Liver (tissue), 9 donors: ENCODE data around the gene KYAT1. TPM values are rescaled to one million over a fixed set of nuclear protein-coding genes. Genes with fewer than 3 reads are reported as not detected.

Experiments used
- DNase-seq: peaks from one replicate; pipeline ENCODE4 v3.0.0-alpha.2; 2017; ENCODE audit warnings: low spot score
- H3K27ac ChIP-seq, 2 donors: one replicate each; pipeline ENCODE4 v1.7.0; 2013; ENCODE audit warnings: inconsistent platforms in 2 of 2, low read length in 2 of 2, control low read depth in 1 of 2, low read depth in 1 of 2, mild to moderate bottlenecking in 1 of 2
- H3K27me3 ChIP-seq, 4 donors: one replicate each; pipeline versions ENCODE4 v1.6.1 to v1.7.0; 2013; ENCODE audit warnings: low read length in 3 of 4, inconsistent platforms in 1 of 4, mild to moderate bottlenecking in 1 of 4, moderate library complexity in 1 of 4; ENCODE audit not compliant: control insufficient read depth in 4 of 4, insufficient read depth in 4 of 4
- H3K36me3 ChIP-seq, 4 donors: one replicate each; pipeline versions ENCODE4 v1.6.1 to v1.7.0; 2013; ENCODE audit warnings: low read length in 3 of 4, mild to moderate bottlenecking in 3 of 4, low read depth in 1 of 4, moderate library complexity in 1 of 4; ENCODE audit not compliant: control insufficient read depth in 4 of 4, insufficient read depth in 3 of 4
- H3K4me1 ChIP-seq, 4 donors: one replicate each; pipeline versions ENCODE4 v1.6.1 to v1.7.0; 2013; ENCODE audit warnings: low read length in 3 of 4, mild to moderate bottlenecking in 3 of 4, moderate library complexity in 1 of 4; ENCODE audit not compliant: control insufficient read depth in 4 of 4, insufficient read depth in 4 of 4
- H3K4me3 ChIP-seq, 3 donors: one replicate each; pipeline versions ENCODE4 v1.6.1 to v1.7.0; 2013; ENCODE audit warnings: low read length in 3 of 3, control low read depth in 1 of 3, low read depth in 1 of 3, mild to moderate bottlenecking in 1 of 3
- H3K9ac ChIP-seq, 2 donors: one replicate each; pipeline ENCODE4 v1.7.0; 2013; ENCODE audit warnings: low read length in 2 of 2, mild to moderate bottlenecking in 2 of 2, moderate library complexity in 2 of 2, control low read depth in 1 of 2, low read depth in 1 of 2
- H3K9me3 ChIP-seq, 4 donors: one replicate each; pipeline versions ENCODE4 v1.6.1 to v1.7.0; 2013; ENCODE audit warnings: low read length in 3 of 4; ENCODE audit not compliant: control insufficient read depth in 4 of 4
- ATF3 ChIP-seq: IDR thresholded peaks from 2 replicates; pipeline ENCODE4 v1.6.1; 2016; ENCODE audit warnings: antibody characterized with exemption
- CTCF ChIP-seq: fragments of 150-350 bp; IDR thresholded peaks from 2 replicates; pipeline ENCODE4 v1.5.1; 2017; ENCODE audit warnings: improper control_type of control experiment, low read depth, low read length; ENCODE audit not compliant: missing input control
- FOXA2 ChIP-seq: IDR thresholded peaks from 2 replicates; pipeline ENCODE4 v1.6.1; 2016; ENCODE audit warnings: antibody characterized with exemption
- GABPA ChIP-seq, 2 donors: IDR thresholded peaks in 1 of 2; conservative IDR thresholded peaks in 1 of 2; 2 replicates each; pipeline ENCODE4 v1.6.1; 2016; ENCODE audit warnings: antibody characterized with exemption in 2 of 2, mild to moderate bottlenecking in 1 of 2, moderate library complexity in 1 of 2
- HNF4A ChIP-seq, 2 donors: conservative IDR thresholded peaks; 2 replicates each; pipeline ENCODE4 v1.6.1; 2016; ENCODE audit warnings: antibody characterized with exemption in 2 of 2, mild to moderate bottlenecking in 2 of 2
- JUND ChIP-seq, 2 donors: IDR thresholded peaks; 2 replicates each; pipeline ENCODE4 v1.6.1; 2016; ENCODE audit warnings: antibody characterized with exemption in 2 of 2
- NR2F2 ChIP-seq: IDR thresholded peaks from 2 replicates; pipeline ENCODE4 v1.6.1; 2016; ENCODE audit warnings: antibody characterized with exemption
- RAD21 ChIP-seq, 2 donors: IDR thresholded peaks; 2 replicates each; pipeline ENCODE4 v1.6.1; 2016; ENCODE audit warnings: antibody characterized with exemption in 2 of 2, mild to moderate bottlenecking in 2 of 2
- RXRA ChIP-seq, 2 donors: IDR thresholded peaks; 2 replicates each; pipeline ENCODE4 v1.6.1; 2017 to 2018; ENCODE audit warnings: antibody characterized with exemption in 2 of 2, mild to moderate bottlenecking in 1 of 2
- YY1 ChIP-seq: IDR thresholded peaks from 2 replicates; pipeline ENCODE4 v1.6.1; 2016; ENCODE audit warnings: antibody characterized with exemption, mild to moderate bottlenecking
- WGBS: extraction: QIAGEN DNeasy Blood & Tissue Kit; methylation state at CpG from one replicate; pipeline ENCODE4 v1.1.7; 2013; 5-methylcytosine and 5-hydroxymethylcytosine counted together
- polyA plus RNA-seq, 2 donors: library from polyadenylated mRNA; stranded (reverse) in 1 of 2; unstranded in 1 of 2; fragments of 200-250 nt in 1 of 2; fragments of >200 nt in 1 of 2; fragmentation: Nextera tagmentation in 1 of 2; extraction: Ambion mirVana in 1 of 2; gene quantifications; one replicate each; pipeline versions ENCODE4 v1.2.1 to v1.2.3, GENCODE V29; 2013 to 2015
- total RNA-seq, 2 donors: library from RNA; depleted of rRNA; stranded (reverse); fragments of >200 nt; gene quantifications; one replicate each; pipeline ENCODE4 v1.2.3, GENCODE V29; 2014
- TF ChIP-seq, protein P1 (sequence below): IDR thresholded peaks from 2 replicates; pipeline ENCODE4 v1.6.1; 2016; ENCODE audit warnings: antibody characterized with exemption
- donor health status: healthy.
- donor health status: healthy.
- donor health status: healthy.
- donor health status: healthy.
- donor health status: healthy.

The KYAT1 gene
- total and polyA plus RNA-seq, 4 donors, result 3.8 to 8.1 (median 7.4) TPM

GRCh38 chr9:128825923-128826700, 55.6 kb downstream of the KYAT1 start:
- DNase-seq, result no peak
- Histone ChIP-seq H3K36me3 (peaks cover 0 to 39% (median 14%) of the 10 kb centered on the region in 4 donors), H3K4me3 (no peak overlapping the region), H3K9me3 (no peaks in the 10 kb centered on the region), H3K9ac (no peak overlapping the region), H3K4me1 (peaks cover 15 to 42% (median 30%) of the 10 kb centered on the region in 4 donors), H3K27me3 (no peaks in the 10 kb centered on the region), H3K27ac (no peak overlapping the region)
- WGBS, result 95% methylated on average over 22 of the region's 22 CpGs
- TF ChIP-seq YY1 (no peak), ATF3 (no peak), GABPA (IDR thresholded peaks at IDR 0.05 in 1 of 2, conservative IDR thresholded peaks at IDR 0.05 in 1 of 2) (no peak)
- TF ChIP-seq, protein P1, sequence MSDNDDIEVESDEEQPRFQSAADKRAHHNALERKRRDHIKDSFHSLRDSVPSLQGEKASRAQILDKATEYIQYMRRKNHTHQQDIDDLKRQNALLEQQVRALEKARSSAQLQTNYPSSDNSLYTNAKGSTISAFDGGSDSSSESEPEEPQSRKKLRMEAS, result no peak

GRCh38 chr9:128824911-128825310, 56.8 kb downstream of the KYAT1 start:
- peaks cover 15 to 43% (median 32%) of the 10 kb centered on the region in 4 donors for H3K4me1 ChIP-seq
- DNase-seq, result no peak
- no peak for TF ChIP-seq CTCF
- no peak for TF ChIP-seq NR2F2
- no peak for TF ChIP-seq RAD21 (IDR thresholded peaks at IDR 0.05)
- TF ChIP-seq HNF4A (conservative IDR thresholded peaks at IDR 0.05), result no peak
- no peak for TF ChIP-seq JUND (IDR thresholded peaks at IDR 0.05)
- H3K27me3 ChIP-seq, result no peaks in the 10 kb centered on the region
- peaks cover 0 to 42% (median 15%) of the 10 kb centered on the region in 4 donors for H3K36me3 ChIP-seq
- H3K4me3 ChIP-seq, result no peak overlapping the region
- no peak overlapping the region for H3K27ac ChIP-seq
- no peak overlapping the region for H3K9ac ChIP-seq
- H3K9me3 ChIP-seq, result no peaks in the 10 kb centered on the region
- WGBS, result 94% methylated on average over 7 of the region's 7 CpGs

- Histone ChIP-seq H3K9me3 (no peaks in the 10 kb centered on the region), H3K4me3 (no peak overlapping the region), H3K36me3 (peaks cover 0 to 42% (median 15%) of the 10 kb centered on the region in 4 donors), H3K4me1 (peaks cover 24 to 48% (median 36%) of the 10 kb centered on the region in 4 donors), H3K27ac (no peak overlapping the region), H3K27me3 (no peaks in the 10 kb centered on the region), H3K9ac (no peak overlapping the region)
- TF ChIP-seq YY1 (no peak), HNF4A (conservative IDR thresholded peaks at IDR 0.05) (peak in 1 of 2 donors; percentile 26), RXRA (IDR thresholded peaks at IDR 0.05) (peak in 1 of 2 donors; percentile 42), FOXA2 (peak; percentile 11)
- 43% methylated on average over 12 of the region's 12 CpGs for WGBS
- DNase-seq, result no peak
Measured at GRCh38 chr9:128823903-128824406, 57.8 kb downstream of the KYAT1 start.
